ENCODE data around the gene JMJD8.

DNA sequence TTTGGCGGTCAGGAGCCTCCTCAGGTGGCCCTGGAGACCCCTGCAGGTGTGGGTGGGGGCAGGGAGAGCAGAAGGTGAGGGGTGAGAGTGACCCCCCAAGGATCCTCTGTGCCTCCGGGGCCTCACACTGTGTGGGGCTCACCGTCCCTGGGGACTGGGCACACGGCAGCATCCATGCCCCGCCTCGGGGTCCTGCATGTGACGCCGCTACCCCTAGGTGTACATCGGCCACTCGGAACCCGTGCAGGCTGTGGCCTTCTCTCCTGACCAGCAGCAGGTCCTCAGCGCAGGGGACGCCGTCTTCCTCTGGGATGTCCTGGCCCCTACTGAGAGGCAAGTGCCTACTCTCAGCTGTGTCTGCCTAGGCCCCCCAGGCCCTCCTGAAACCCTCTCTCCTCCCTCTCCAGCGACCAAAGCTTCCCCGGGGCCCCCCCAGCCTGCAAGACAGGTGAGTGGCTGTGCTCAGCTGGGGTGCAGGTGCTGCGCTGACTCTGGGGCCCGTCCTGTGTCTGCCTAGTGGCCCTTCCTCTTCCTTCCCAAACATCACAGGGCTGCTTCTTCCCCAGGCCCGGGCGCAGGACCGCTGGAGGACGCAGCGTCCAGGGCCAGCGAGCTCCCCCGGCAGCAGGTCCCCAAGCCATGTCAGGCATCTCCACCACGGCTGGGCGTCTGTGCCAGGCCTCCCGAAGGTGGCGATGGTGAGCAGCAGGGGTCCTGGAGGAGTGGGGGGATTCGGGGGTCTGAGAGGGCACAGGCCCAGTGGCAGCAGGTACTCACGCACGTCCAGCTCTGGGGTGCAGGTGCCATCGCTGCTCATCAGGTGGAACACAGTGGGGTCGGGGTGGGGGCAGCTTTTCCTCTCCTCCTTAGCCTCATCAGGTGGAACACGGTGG, 25.2 kb downstream of the JMJD8 start:
- TF ChIP-seq CTCF (IDR thresholded peaks at IDR 0.05; ENCODE audit: insufficient read depth, low read length, poor library complexity, severe bottlenecking) (no peak), EZH2phosphoT487 (conservative IDR thresholded peaks at IDR 0.05; ENCODE audit: low read length) (no peak)

All from SU-DHL-6 (cell line).